ENCODE measurements around the gene ATP8B2.
"Not testable (repeated sequence)": the region's sequence is repeated elsewhere in the genome, so short reads cannot be mapped to it uniquely, and the experiment has no call there.

Gene ATP8B2

DNA sequence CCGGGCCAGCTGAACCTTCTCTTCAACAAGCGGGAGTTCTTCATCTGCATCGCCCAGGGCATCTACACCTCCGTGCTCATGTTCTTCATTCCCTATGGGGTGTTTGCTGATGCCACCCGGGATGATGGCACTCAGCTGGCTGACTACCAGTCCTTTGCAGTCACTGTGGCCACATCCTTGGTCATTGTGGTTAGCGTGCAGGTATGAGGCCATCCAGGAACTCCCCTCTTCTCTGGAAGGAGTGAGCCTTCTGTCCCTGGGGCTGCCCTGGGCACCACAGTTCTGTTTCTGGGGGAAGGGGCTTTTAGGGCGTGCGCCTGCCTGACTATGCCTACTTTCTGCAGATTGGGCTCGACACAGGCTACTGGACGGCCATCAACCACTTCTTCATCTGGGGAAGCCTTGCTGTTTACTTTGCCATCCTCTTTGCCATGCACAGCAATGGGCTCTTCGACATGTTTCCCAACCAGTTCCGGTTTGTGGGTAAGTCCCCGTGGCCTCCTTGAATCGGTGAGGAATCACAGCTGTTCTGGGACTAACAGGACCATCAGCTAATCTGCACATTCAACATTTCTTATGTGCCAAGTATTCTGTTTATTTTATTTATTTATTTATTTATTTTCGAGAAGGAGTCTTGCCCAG lies 21.1 kb downstream of the ATP8B2 start:
- DNase-seq (ENCODE audit: low read depth in 1 of 2, low spot score in 1 of 2), result no peak

DNA sequence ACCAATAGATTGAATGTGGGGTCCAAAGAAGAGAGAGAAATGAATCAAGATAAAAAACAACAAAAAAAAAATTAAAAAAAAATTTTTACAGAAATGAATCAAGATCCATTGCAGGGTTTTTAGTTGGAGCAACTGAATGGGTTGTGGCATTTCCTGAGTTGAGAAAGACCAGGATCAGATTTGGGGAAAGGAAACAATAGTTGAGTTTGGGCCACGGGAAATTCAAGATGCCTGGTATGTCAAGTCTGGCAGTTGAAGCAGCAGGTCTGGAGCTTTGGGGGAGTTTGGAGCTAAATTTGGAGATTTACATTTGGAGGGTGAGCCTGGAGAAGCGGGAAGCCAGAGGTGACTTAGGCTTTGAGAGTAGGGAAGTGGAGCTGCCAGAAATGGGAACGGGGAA lies 22.6 kb downstream of the ATP8B2 start:
- no peak for DNase-seq (ENCODE audit: low read depth in 1 of 2, low spot score in 1 of 2)

DNA sequence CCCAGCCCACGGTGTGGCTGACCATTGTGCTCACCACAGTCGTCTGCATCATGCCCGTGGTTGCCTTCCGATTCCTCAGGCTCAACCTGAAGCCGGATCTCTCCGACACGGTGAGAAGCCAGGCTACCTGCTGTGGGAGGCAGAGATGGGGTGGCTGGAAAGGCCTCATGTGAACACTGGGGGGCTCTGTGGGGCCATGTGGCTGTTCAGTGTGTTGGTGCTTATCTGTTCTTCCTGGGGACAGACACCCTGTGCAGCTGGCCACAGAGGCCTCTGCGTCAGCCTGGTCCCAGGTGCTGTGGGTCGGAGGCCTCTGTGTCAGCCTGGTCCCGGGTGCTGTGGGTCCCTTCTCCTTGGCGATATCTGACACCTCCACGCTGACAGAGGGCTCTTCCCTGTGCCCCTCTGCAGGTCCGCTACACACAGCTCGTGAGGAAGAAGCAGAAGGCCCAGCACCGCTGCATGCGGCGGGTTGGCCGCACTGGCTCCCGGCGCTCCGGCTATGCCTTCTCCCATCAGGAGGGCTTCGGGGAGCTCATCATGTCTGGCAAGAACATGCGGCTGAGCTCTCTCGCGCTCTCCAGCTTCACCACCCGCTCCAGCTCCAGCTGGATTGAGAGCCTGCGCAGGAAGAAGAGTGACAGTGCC lies 23.2 kb downstream of the ATP8B2 start:
- DNase-seq (ENCODE audit: low read depth in 1 of 2, low spot score in 1 of 2), result no peak

DNA sequence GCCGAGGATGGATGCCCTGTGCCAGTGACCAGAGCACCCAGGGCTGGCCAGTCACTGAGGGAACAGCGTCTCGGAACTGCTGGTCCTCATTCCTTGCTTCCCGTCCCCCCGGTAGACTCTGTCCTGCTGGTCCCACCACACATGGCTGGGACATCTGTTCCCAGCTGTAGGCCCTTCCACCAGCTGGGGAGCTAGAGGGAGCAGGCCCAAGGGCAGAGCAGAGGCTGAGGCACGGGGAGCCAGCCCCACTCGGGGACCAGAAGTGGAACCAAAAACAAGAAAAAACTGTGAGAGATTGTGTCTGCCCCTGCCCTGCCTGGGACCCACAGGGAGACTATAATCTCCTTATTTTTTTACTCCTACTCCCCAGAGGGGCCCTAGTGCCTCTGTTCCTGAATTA lies 23.8 kb downstream of the ATP8B2 start:
- no peak for DNase-seq (ENCODE audit: low read depth in 1 of 2, low spot score in 1 of 2)

DNA sequence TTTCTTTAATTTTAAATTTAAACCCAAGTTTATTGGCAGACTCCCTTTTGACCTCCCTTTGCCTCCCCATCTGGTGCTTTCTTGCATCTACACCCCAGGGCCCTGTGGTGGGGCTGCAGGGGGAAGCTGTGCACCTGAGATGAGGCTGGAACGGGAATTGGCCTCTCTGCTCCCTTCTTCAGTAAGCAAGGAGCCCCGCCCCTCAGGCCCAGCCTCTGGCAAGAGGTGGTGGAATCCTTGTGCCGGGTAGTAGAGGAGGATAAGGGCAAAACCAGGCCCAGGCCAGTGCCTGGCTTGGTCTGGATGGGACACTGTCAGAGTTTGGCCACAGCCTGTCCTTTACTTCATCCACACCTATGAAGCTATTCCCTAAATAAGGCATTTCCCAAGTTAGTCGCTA lies 25.1 kb downstream of the ATP8B2 start:
- no peak for DNase-seq (ENCODE audit: low read depth in 1 of 2, low spot score in 1 of 2)

DNA sequence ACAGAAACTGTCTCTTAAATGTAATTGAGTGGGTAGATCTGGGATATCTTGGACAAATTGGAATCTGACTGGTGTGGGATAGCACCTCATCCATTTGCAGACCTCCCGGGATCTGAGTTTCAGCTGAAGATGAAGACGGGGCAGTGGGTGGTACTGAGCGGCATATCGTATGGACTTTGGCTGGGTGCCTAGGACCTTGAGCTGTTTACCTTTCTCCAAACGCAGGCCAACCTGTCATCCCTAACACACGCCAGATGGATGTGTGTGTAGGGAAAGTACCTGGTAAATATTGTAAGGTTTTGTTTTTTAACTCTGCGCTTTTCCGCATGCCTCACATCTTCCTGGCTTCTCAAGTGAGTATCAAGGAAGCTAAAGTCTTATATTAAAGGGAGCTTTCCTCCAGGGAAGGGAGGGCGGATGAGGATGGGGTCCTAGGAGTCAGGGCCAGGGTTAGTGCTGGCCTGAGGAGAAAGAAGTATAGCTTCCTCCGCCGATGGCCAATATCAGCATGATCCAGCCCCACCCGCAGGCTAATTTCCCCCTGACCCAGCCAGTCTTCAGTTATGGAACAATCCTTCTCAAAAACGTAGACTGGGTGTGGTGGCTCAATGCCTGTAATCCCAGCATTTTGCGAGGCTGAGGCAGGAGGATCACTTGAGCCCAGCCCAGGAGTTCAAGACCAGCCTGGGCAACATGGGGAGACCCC lies 26.2 kb downstream of the ATP8B2 start:
- DNase-seq (ENCODE audit: low read depth in 1 of 2, low spot score in 1 of 2), result no peak

DNA sequence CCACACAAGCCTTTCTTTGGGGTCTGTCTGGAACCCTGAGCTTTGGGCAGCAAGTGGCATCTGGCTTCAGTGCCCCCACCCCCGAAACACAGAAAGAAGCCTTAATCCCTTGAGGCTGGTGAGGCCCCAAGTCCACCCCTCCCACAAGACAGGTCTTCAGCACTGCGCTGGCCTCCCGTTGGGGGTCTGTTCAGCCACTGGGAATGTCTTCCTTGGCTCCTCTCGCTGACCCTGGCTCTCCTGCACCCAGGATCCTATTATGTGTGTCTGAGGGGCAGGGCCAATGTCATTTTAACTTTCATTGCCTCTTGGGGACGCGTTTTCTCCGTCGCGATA lies 26.9 kb downstream of the ATP8B2 start:
- no peak for DNase-seq (ENCODE audit: low read depth in 1 of 2, low spot score in 1 of 2)

DNA sequence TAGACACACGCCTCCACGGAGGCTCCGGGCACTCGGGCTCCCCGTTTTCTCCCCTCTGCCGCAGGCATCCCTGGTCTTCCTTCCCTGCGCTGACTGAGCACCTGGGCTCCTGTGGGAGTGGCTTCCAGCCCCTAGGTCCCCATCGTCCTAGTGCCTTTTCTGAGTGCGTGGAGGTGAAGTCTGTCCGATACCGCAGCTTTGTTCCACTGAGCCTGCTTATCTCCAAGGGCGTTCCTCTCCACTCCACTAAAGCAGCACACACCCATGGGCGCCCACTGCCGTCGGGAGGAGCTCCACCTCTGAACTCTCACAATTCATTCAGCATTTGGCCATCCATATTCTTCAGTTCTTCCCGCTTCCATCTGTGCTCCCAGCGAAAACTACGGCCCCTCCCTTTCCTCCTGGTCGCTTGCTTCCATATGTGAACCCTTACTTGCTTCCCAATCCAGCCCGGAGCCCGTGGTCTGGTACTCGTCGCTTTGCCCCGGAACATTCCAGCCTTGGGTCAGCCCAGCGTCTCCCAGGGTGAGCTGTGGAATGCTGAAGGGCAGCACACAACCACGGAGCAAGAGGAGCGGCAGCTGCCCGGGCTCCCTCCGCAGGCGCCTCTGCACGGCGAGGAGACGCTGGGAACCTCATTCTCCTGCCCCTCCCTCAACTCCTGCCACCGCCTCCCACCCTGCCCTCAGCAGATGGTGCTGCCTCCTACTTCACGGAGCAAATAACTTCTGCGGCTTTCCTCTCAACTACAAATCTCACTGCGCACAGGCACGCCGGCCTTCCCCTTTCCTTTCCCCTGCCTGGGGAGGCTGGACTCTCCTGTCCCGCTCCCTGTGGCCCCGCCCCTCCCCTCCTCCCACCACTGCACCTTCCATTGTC lies 27.5 kb downstream of the ATP8B2 start:
- no peak for DNase-seq (ENCODE audit: low read depth in 1 of 2, low spot score in 1 of 2)

DNA sequence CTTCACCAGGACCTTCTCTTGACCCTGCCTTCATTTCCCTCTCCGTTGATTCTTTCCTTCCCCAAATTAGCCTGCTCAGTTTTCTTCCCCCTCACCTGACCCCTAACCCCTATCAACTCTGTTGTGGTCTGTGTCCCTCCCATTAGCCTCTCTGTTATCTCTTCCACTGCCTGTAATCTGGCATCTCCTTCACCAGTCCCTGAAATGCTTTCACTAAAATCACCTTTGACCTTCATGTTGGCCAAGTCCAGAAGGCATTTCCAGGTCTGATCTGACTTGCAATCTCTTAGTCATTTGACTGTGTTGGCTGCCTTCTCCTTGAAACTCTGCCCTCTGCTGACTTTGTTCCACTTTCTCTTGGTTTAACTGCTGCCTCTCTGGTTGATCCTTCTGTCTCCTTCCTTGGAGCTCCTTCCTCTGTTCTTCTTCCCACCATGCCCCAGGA lies 28.2 kb downstream of the ATP8B2 start:
- DNase-seq (ENCODE audit: low read depth in 1 of 2, low spot score in 1 of 2), result no peak

DNA sequence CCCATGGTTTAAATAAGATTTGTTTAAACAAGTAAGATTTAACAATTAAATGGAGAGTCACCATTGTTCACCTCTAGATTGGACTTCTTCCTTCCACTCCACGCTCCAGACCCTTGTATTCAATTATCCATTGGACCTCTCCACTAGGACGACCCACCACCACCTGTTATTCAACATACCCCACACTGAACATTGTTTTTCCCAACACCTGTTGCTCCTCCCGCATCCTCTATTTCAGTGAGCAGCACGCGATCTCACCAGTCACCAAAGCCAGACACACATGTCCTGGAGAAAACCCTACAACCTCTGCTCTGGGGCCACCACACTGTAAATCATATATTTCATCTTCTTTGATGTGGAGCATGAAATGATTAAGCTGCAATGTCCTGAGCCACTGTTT lies 28.6 kb downstream of the ATP8B2 start:
- no peak for DNase-seq (ENCODE audit: low read depth in 1 of 2, low spot score in 1 of 2)

DNA sequence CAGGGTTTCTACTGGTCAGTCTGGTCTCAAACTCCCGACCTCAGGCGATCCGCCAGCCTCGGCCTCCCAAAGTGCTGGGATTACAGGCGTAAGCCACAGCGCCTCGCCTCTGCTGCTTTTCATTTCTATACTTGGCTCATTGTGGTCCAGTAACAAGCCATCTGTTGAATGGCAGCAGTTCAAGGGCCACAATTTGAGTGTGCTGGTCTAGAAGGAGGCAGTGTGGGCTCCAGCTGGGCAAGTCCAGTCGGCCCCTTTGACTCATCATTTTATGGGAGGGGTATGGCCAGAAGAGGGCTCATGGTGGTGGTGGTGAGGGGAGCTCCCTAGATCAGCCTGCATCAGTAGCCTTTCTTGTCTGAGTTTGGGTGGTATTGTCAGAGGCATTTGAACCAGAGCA lies 33.2 kb downstream of the ATP8B2 start:
- no peak for DNase-seq (ENCODE audit: low read depth in 1 of 2, low spot score in 1 of 2)

DNA sequence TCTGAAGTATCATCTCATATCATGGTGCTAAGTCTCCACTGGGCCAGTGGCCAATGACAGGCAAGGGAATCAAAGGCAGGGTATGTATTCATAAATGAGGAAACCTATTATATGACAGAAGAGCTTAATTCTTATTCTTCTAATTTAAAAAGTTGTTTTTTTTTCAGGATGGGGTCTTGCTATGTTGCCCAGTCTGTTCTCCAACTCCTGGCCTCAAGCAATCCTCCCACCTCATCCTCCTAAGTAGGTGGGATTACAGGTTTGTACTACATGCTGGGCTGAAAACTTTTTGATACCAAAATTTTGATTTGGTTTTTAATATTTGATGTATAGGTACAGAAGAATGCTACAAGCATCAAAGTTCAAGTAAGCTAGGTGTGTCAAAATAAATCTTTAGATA lies 35.0 kb downstream of the ATP8B2 start:
- DNase-seq (ENCODE audit: low read depth in 1 of 2, low spot score in 1 of 2), result no peak

DNA sequence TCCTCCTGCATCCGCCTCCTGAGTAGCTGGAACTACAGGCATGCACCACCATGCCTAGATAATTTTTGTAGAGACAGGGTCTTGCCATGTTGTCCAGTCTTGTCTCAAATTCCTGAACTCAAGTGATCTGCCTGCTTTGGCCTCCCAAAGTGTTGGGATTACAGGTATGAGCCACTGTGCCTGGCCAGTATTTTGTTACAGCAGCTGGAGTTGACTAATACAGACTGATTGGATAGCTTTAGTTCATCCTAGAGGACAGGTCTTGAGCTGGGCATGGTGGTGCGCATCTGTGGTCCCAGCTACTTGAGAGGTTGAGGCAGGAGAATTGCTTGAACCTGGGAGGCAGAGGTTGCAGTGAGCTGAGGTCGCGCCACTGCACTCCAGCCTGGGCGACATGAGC lies 35.6 kb downstream of the ATP8B2 start:
- not testable (repeated sequence) for DNase-seq (ENCODE audit: low read depth in 1 of 2, low spot score in 1 of 2)

DNA sequence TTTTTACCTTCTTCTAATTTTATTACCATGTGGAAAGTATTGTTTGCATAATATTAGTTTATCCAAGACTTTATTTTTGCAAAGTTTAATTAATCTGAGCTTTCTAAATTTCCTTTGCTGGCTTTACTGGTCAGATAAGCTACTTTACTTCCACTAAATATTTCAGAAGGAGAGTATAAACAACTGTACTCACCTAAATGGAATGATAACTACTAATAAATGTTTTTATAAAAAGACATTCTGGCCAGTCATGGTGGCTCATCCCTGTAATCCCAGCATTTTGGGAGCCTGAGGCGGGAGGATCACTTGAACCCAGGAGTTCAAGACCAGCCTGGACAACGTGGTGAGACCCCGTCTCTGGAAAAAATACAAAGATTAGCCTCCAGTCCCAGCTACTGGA lies 36.0 kb downstream of the ATP8B2 start:
- DNase-seq (ENCODE audit: low read depth in 1 of 2, low spot score in 1 of 2), result no peak

DNA sequence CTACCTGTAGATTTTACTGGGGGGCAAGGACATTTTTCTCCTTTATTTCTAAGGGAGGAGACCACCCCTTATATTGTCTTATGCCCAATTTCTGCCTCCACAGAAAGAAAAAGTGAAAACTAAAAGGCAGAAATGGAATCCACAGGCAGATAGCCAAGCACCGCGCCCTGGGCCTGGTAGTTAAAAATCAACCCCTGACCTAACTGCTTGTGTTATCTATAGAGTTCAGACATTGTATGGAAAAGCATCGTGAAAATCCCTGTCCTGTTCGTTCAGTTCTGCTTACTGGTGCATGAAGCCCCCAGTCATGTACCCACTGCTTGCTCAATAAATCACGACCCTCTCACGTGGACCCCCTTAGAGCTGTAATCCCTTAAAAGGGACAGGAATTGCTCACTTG lies 46.1 kb downstream of the ATP8B2 start:
- DNase-seq (ENCODE audit: low read depth in 1 of 2, low spot score in 1 of 2), result no peak

DNA sequence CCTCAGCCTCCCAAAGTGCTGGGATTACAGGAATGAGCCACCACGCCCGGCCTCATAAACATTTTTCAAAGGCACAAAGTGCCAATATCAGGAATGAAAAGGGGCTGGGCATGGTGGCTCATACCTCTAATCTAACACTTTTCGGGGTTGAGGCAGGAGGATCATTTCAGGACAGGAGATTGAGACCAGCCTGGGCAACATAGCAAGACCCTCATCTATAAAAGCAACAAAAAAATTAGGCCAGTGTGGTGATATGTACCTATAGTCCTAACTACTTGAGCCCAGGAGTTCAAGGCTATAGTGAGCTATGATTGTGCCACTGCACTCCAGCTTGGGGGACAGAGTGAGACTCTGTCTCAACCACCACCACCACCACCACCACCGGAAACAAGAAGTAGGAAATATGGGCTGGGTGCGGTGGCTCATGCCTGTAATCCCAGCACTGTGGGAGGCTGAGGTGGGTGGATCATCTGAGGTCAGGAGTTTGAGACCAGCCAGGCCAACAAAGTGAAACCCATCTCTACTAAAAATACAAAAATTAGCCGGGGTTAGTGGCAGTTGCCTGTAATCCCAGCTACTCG lies 48.5 kb downstream of the ATP8B2 start:
- not testable (repeated sequence) for DNase-seq (ENCODE audit: low read depth in 1 of 2, low spot score in 1 of 2)

DNA sequence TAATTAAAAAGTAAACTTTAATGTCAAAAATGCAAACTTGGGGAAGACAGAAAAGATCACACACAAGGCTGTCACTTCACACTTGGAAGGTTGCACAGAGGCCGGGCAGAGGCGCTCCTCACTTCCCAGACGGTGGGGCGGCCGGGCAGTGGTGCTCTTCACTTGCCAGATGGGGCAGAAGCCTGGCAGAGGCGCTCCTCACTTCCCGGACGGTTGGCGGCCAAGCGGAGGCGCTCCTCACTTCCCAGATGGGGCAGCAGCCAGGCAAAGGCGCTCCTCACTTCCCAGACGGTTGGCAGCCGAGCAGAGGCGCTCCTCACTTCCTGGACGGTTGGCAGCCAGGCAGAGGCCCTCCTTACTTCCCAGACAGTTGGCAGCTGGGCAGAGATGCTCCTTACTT lies 54.0 kb downstream of the ATP8B2 start:
- no peak for DNase-seq (ENCODE audit: low read depth in 1 of 2, low spot score in 1 of 2)

DNA sequence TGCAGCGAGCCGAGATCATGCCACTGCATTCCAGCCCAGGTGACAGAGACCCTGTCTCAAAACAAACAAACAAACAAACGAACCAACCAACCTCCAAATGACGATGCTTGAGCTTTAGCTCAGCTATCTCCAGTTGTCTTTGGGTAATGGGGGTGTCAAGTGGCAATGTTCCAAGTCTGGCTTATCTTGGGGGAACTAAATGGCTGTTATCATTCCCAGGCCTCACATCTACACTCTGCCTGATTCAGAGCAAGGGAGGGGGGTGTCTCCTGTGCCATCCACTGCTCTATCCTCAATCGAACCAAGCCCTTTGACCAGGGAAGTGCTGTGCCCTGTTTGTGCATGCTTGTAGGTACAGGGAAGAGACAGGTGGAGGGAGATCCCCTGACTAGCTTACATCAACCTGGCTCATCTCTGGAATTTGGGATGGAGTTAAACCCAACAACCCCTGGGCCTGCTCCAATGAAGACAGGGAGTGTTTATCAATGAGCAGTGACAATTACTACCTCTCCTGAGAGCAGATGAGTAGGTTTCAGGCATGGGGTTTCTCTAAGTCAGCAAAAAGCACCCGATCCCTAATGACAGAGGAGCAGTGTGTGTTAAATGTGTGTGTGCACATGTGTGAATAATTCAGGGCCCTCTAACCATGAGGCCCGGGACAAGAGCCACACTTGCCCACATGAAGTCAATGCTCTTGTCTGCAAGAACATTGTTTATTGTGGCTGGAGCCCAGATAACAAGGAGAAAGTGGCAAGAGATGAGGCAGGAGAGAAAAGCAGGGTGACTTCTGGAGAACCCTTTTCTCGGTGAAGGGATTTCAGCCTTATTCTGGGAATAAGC lies 59.5 kb downstream of the ATP8B2 start:
- DNase-seq (ENCODE audit: low read depth in 1 of 2, low spot score in 1 of 2), result no peak

DNA sequence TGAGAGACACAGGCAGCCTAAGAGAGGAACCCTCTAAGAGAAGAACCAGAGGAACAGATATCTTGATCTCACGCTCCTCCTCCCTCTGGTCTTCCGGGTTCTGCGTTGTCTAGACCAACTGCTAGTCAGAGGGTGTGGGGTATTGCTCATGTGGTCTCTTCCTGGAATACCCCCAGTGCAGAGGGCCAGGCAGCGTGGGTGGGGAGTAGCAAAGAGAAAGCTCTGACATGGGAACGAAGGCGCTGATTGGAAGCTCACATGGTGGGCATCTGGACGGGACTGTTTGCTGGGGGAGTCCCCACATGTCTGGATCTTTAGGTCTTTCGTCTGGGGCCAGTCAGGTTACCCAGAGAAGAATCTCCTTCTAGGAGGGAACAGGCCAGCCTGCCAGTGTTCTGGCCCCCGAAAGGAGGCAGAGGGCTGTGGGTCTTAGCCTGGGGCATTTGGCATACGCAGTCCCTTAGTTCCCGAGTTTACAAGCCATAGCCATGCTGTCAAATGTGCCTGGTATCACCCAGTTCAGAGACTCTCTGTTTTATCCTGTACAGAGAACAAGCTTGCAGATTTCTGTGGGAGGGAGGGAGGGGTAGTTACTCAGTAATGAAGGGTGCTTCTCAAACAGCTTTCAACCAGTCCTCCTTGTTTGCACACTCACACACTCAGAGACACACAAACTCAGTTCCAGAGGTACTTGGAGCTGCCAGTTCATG lies 61.5 kb downstream of the ATP8B2 start:
- peak; percentile 37 to 65 for DNase-seq (ENCODE audit: low read depth in 1 of 2, low spot score in 1 of 2)
